ENCODE data around the gene TMPRSS6.

The TMPRSS6 gene

GRCh38 chr22:37112084-37112728, 2.7 kb upstream of the TMPRSS6 start:
- DNase-seq = no peak

- no peak for DNase-seq
These were observed 1.7 kb upstream of the TMPRSS6 start for GRCh38 chr22:37111156-37111717.

DNA sequence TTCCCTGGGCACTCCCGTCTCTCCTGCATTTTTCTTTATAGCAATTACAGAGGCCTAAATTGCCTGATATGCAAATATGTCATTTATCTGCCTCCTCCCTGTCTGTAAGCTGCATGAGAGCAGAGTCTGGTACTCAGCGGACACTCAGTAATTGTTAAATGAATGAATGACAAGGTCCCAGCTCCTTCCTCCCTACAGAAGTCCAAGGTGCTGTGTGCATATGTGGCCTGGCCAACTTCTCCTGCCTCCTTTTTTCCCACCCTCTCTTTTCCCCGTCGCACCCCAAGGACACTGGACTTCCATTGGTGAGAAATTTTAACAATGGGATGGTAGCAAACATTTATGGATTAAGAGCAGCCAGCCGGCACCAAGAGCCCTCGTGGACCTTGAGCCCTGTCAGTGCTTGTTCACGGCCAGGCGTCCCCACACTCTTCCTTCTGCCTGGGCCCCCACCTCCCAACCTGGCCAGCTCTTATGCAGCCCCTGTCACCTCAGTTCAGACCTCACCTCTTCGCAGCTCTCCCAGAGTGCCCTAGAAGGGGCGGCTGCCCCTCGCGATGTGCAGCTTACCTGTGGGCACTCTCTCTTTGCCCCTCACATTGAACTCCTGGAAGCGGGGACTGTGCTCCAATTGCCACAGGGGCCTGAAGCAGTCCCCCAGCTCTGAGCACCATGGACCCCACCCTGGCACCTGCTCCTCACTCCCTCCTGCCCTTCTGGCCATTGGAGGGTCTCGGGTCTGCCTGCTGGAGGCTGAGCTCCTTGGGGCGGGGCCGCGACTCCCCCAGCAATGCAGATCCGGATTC, 1.5 kb downstream of the TMPRSS6 start:
- no peak for DNase-seq

DNA sequence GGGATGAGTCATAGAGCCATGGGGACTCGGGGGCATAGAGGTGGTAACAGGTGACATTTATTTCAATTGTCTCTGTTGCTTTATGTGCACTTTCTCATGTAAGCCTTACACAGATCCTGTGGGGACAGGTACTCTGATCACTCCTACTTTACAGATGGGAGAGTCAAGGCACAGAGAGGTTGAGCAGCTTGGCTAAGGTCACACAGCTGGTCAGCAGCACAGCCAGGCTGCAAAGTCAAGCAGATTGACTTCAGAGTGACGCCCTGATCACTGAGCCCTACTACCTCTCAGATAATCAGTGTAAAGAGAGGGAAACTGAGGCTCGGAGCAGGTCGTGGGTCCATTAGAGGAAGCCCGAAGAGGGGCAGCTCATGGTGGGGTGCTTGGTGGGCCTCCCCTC, 3.5 kb downstream of the TMPRSS6 start:
- no peak for DNase-seq

- no peak for DNase-seq
These were observed 4.4 kb downstream of the TMPRSS6 start for GRCh38 chr22:37105154-37105553.

- no peak for DNase-seq
These were observed 5.7 kb downstream of the TMPRSS6 start for GRCh38 chr22:37103656-37104452.

GRCh38 chr22:37103151-37103550, 6.4 kb downstream of the TMPRSS6 start:
- DNase-seq = peak; percentile 50

- DNase-seq = no peak
These were observed 8.0 kb downstream of the TMPRSS6 start for GRCh38 chr22:37101311-37102066.

- no peak for DNase-seq
These were observed 8.9 kb downstream of the TMPRSS6 start for GRCh38 chr22:37100589-37101127.

GRCh38 chr22:37098976-37099591, 10.4 kb downstream of the TMPRSS6 start:
- no peak for DNase-seq

DNA sequence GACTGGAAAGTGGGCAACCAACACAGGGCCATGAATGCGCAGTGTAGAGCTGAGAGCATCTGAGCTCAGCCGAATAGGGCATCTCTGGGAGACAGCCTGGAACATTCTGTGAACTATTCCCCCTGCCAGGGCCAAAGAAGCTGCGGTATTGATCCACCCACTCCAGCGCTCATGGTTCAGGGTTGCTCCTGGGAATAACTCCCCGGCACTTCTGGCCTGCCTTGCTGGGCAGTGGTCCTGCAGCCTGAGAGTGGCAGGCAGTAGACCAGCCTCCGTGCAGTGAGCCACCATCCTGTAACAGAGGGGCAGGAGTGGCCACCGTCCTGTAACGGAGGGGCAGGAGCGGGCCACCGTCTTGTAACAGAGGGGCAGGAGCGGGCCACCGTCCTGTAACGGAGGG, 12.2 kb downstream of the TMPRSS6 start:
- no peak for DNase-seq

GRCh38 chr22:37095113-37095512, 14.4 kb downstream of the TMPRSS6 start:
- DNase-seq = peak; percentile 83

DNA sequence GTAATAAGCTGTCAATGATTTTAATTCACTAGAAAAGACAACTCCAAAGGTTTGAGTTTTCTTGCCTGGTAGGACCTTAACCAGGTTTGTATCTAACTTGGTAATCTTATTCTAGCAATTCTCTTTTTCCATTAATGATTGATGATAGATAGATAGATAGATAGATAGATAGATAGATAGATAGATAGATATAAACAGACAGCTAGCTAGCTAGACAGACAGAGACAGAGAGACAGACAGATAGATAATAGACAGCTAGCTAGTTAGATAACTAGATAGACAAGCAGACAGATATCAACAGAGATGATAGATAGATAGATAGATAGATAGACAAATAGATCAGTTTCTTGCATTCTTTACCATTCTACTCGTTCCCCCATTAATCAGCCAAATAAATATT, 15.3 kb downstream of the TMPRSS6 start:
- DNase-seq = no peak

GRCh38 chr22:37092997-37093396, 16.5 kb downstream of the TMPRSS6 start:
- no peak for DNase-seq

- no peak for DNase-seq
These were observed 17.5 kb downstream of the TMPRSS6 start for GRCh38 chr22:37091994-37092393.

DNA sequence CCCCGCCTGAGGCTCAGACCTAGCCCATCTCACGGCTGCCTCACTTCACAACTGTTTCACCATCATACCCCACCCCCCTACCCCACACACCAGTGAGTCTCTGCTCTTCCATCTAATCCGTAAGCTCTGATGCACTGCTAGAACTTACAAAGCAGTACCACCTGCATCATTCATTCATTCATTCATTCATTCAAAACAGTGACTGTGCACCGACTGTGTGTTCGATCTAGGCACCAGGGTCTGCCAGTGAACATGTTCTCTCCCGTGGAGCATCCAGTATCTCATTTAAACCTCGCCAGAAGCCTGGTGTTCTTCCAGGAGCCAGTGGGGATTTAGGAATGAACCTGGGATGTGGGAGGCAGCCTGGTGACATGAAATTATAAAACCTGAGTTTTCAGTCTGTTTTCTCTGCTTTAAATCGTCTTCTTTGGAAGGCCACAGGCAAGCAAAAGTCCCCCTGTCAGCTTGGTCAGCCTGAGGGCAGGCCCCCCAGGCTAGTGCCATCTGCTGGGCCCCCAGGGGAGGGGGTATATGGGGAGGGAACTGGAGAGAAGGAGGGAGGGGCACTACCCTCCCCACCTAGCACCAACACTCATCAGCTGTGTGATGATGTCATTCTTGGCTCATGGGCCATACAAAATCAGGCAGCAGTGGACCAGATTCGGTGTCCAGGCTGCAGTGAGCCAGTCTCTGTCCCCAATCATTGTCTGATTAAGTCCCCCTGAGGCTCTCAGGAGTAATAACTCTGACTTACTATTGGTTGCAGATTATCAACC, 18.4 kb downstream of the TMPRSS6 start:
- DNase-seq = no peak

DNA sequence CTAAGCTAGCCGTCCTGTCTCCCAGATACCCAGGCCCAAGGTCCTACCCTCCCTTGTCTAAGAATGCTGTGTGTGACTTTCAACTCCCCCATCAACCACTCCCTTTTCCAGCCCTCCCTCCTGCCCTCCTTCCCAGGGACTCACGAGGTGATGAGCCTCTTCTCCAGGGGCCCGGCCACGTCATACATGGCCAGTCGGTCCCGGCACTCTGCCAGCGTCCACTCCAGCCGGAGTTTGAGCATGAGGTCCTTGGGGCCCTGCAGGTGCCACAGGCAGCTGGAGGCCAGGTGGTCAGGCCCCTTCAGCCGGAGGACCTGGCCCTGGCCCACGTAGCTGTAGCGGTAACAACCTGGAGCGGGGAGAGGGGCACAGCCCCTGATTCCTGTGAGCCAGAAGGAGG, 20.1 kb downstream of the TMPRSS6 start:
- DNase-seq = no peak

DNA sequence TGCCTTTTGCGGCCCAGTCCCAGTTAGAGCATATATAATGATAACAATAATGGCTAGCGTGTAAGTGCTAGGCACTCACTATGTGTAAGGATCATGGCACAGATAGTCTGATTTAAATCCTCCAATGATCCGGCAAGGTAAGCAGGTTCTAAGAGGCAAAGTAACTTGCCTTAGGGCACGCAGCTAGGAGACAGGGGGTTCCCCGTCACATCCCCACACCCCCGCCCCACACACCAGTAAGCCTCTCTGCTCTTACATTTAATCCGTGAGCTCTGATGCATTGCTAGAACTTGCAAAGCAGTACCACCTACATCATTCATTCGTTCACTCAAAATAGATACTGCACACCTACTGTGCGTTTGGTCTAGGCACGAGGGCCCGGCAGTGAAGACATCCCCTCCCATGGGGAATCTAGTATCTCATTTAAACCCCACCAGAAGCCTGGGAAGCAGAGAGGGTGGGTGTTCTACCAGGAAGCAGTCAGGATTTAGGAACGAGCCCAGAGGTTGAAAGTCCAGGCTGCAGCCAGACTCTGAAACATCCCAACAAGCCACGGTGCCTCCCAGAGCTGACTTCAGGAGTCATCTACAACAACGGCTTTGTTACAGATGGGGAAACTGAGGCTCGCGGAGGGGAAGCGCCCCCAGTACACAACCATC, 20.6 kb downstream of the TMPRSS6 start:
- no peak for DNase-seq

- DNase-seq = no peak
These were observed 21.4 kb downstream of the TMPRSS6 start for GRCh38 chr22:37088108-37088605.

- DNase-seq = no peak
These were observed 23.3 kb downstream of the TMPRSS6 start for GRCh38 chr22:37086184-37086583.
